Esophagus squamous epithelium (tissue), 5 donors: ENCODE measurements around the gene RNU1-2. TPM values are rescaled to one million over a fixed set of nuclear protein-coding genes. Genes with fewer than 3 reads are reported as not detected.
A peak's percentile ranks its signal among the peaks of the same experiment; 100 is the strongest.
"Not testable (repeated sequence)": the region's sequence is repeated elsewhere in the genome, so short reads cannot be mapped to it uniquely, and the experiment has no call there.

Experiments
- DNase-seq: peaks from one replicate; lab custom pipeline; 2025; lab: John Stamatoyannopoulos, UW
- H3K27ac ChIP-seq, 4 donors: fragments of 200-600 bp; sonication (generic); one replicate each; pipeline ENCODE4 v1.5.1; 2016 to 2019; ENCODE audit warnings: mild to moderate bottlenecking in 1 of 4
- H3K27me3 ChIP-seq, 4 donors: fragments of 200-600 bp; sonication (generic); 1 replicate in 3 of 4; 2 replicates in 1 of 4; pipeline versions ENCODE4 v1.5.1 to v1.6.0; 2017 to 2021; ENCODE audit warnings: antibody characterized with exemption in 1 of 4
- H3K36me3 ChIP-seq, 3 donors: fragments of 200-600 bp; sonication (generic); one replicate each; pipeline ENCODE4 v1.5.1; 2016 to 2019
- H3K4me1 ChIP-seq, 3 donors: fragments of 200-600 bp; sonication (generic); one replicate each; pipeline ENCODE4 v1.5.1; 2017 to 2019
- H3K4me3 ChIP-seq, 4 donors: fragments of 200-600 bp; sonication (generic); 1 replicate in 3 of 4; 2 replicates in 1 of 4; pipeline ENCODE4 v1.5.1; 2016 to 2019; ENCODE audit warnings: mild to moderate bottlenecking in 2 of 4, moderate library complexity in 1 of 4
- H3K9me3 ChIP-seq, 3 donors: fragments of 200-600 bp; sonication (generic); one replicate each; pipeline ENCODE4 v1.5.1; 2016 to 2019
- POLR2A ChIP-seq, 4 donors: fragments of 450-650 bp; IDR thresholded peaks; one replicate each; pipeline ENCODE4 v1.6.1; 2017; ENCODE audit warnings: antibody characterized with exemption in 4 of 4, mild to moderate bottlenecking in 4 of 4, moderate library complexity in 3 of 4
- WGBS, 2 donors: methylation state at CpG; one replicate each; pipeline ENCODE4 v1.1.5; 2018; 5-methylcytosine and 5-hydroxymethylcytosine counted together
- intact Hi-C: fragments of 100-400 bp; cut with DNase I; formaldehyde crosslinking; loops from one replicate; pipeline ENCODE4 v1.15.0; 2022
- total RNA-seq, 4 donors: library from RNA; depleted of rRNA; stranded (reverse); fragments of >200 nt; gene quantifications; one replicate each; pipeline ENCODE4 v1.1.0, GENCODE V29; 2016
- TF ChIP-seq, protein P1 (sequence below), 6 experiments: fragments of 450-650 bp in 4 of 6; fragments of 200-600 bp in 2 of 6; sonication (generic) in 2 of 6; IDR thresholded peaks; one replicate each; pipeline ENCODE4 v1.5.1; 2016 to 2019; ENCODE audit warnings: antibody characterized with exemption in 6 of 6, mild to moderate bottlenecking in 4 of 6, moderate library complexity in 4 of 6
- donor health status: DM: yes; HTN: yes; CAD: no.

The RNU1-2 gene
- total RNA-seq, 4 donors from 2014 or later, result under 0.01 TPM

DNA sequence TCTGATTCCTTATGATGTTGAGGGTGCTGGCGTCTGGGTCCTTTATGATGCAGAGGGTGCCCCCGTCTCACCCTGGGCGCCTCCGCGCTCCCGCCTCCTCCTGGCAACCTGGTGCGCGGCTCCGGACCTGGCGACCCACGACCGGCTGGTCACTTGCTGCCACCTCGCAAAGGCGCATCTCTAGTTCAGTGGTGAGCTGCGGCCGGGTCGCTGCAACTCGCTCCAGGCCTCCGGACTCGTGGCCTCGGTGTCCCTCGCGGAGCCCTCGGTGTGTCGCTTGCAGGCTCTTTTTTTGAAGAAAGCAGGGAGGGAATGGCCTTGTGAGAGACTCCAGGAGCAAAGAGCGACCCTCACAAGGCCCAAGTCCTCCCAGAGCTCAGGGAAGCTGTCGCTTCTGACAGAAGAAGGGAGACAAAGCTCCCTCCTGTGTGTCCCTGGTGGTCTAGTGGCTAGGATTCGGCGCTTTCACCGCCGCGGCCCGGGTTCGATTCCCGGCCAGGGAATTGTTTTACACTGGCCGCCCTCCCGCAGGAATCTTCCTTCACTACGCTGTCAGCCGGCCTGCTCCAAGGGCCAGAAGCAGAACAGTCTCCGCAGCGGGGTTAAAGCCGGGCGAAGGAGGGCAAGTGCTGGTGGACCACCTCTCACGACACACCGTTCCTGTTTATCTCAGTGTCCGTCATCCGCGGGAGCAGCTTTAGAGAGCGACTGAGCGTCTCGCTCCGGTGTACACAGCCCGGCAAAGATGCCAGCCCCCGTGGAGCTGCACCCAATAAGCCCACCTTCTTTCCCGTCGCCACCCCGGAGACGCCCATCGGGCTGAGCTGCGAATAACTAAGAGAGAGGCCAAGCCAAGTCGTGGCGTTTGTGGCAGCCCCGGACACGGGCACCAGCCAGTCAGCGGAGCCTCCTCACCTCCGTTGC is 23.4 kb upstream of the RNU1-2 start:
- H3K27me3 ChIP-seq, result peaks cover 0 to 70% (median 0%) of the 10 kb centered on the region in 4 donors

DNA sequence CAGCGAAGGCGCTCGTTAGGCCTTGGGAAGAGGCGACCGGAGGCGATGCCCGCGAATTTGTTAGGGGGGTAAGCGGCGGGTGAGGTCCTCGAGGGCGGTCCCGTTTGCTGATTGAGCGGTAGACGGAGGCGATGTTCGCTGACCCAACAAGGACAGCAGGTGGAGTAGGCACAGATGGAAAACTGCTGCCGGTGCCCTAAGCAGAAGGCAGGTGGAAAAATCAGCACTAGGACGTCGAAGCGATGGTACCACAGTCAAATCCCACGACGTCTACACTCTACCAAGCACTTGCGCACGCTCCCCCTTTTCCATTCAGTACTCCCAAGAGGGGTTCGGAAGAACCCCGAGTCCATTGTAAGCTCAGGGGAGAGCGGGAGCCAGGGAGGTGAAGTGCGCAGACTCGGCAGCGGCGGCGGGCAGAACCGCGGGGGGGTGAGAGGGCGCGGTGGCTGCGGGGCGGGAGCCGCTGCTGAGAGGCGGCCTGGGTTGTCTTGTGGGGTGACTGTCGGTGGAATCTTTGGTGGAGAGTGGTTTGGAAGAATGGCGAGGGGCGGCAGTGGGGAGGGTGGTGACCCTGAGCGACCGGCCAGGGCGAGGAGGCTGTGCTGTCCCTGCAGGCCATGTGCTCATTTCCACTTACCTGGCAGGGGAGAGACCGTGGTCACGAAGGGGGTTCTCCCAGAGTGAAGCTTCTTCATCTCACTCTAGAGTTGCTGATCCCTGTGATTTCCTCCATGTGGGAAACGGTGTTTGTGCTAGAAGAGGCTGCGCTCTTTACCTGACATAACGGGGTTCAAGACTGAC is 22.5 kb upstream of the RNU1-2 start:
- H3K36me3 ChIP-seq, DNase-seq, H3K27ac ChIP-seq, intact Hi-C loops, H3K9me3 ChIP-seq: not testable (repeated sequence)
- 15 to 29% methylated on average over 14 to 16 of the region's 52 CpGs for WGBS, 2 donors
- Histone ChIP-seq H3K4me1 (peaks cover 4 to 17% (median 4%) of the 10 kb centered on the region in 3 donors), H3K4me3 (peak overlapping the region in 3 of 4 donors; percentile 30 to 56 (median 34)), H3K27me3 (peaks cover 0 to 69% (median 0%) of the 10 kb centered on the region in 4 donors)

More for the DNA sequence above, 23.4 kb upstream of the RNU1-2 start:
- DNase-seq, H3K36me3 ChIP-seq, H3K9me3 ChIP-seq, intact Hi-C loops: not testable (repeated sequence)
- Histone ChIP-seq H3K4me1 (peaks cover 4 to 17% (median 4%) of the 10 kb centered on the region in 3 donors), H3K4me3 (peak overlapping the region in 3 of 4 donors; percentile 30 to 56 (median 34)), H3K27ac (peak overlapping the region in 1 of 4 donors; percentile 12)
- WGBS, 2 donors, result 24 to 42% methylated on average over 21 to 41 of the region's 66 CpGs

DNA sequence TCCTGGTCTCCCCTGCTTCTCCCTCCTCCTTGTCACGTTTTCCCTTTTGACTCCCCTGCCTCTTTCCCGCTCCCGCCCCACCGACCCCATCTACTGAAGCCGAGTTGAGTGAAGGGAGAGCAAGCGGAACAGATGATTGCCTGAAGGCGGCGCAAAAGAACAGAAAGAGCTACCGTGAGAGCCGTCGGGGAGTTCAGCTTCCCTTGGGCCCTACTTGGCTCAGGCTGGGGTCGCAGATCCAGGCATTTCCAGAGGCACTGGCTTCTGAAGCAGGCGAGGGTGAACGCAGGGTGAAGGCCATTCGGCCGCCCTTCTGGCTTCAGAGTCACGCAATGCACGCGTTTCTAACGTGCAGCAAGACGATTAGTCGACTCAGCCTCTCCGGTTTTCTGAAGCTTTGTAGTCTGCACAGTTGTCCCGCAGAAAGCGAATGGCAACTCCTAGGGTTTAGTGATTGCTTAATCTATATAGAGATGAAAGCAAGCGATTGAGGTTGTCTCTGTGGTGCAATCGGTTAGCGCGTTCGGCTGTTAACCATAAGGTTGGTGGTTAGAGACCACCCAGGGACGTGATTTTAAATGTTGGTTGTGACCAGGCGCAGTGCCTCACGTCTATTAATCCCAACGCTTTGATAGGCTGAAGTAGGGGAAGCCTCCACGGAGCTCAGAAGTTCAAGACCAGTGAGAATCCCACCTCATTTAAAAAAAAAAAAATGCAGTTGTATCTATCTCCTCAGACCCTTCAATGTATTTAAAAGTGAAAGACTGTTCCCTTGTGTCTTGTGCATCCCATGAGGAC is 20.6 kb upstream of the RNU1-2 start:
- intact Hi-C loops, H3K4me3 ChIP-seq, H3K27ac ChIP-seq, H3K36me3 ChIP-seq, H3K9me3 ChIP-seq, DNase-seq: not testable (repeated sequence)
- WGBS, 2 donors, result 38 to 54% methylated on average over 13 to 17 of the region's 35 CpGs
- H3K4me1 ChIP-seq, result peaks cover 4 to 17% (median 4%) of the 10 kb centered on the region in 3 donors
- H3K27me3 ChIP-seq, result peaks cover 0 to 74% (median 0%) of the 10 kb centered on the region in 4 donors

DNA sequence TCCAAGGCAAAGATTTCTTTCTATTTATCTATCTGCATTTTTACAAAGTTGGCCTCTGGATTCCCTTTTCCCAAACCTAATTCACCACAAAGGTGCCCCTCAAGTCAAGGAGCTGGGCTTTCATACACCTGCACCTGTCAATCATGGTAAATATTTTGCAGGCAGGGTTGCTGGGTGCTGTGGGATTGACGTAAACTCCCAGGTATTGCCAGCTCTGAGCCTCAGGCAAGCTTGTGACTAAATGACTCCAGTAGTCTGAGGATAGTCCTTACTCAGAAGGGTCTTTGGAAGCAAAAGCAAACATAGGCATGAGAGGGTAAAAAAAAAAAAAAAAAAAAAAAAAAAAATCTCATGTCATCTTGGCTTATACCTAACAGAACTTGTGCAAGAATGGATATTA is 14.0 kb upstream of the RNU1-2 start:
- DNase-seq, H3K36me3 ChIP-seq, intact Hi-C loops, H3K4me1 ChIP-seq, H3K27ac ChIP-seq, H3K4me3 ChIP-seq, H3K9me3 ChIP-seq: not testable (repeated sequence)
- WGBS, 2 donors, result 50 to 67% methylated on average over 1 of the region's 1 CpG
- peaks cover 0 to 49% (median 0%) of the 10 kb centered on the region in 4 donors for H3K27me3 ChIP-seq

DNA sequence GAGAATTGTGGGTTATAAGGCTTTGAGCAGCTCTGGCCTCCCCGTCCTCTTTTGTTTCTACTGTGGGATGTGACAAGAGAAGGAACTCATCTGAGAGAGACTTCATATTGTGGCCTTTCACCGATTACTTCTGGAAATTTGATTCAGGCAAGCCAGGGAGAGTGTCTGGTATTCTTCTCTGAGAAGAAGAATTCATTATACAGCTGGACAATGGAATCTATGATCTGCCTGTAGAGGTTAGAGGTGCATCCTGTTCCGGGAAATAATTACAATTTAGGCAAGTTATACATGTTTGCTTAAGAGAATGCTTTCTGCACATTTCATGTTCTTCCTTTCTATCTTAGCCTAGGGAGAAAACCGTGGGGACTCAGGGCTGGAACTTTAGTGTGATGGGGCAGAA is 12.8 kb upstream of the RNU1-2 start:
- 56 to 60% methylated on average over 4 of the region's 4 CpGs for WGBS, 2 donors
- intact Hi-C loops, result no loop called here
- no peaks in the 10 kb centered on the region for H3K9me3 ChIP-seq
- H3K27ac ChIP-seq, result no peak overlapping the region
- no peak for TF ChIP-seq POLR2A (IDR thresholded peaks at IDR 0.05)
- H3K4me3 ChIP-seq, result no peak overlapping the region
- no peaks in the 10 kb centered on the region for H3K36me3 ChIP-seq
- DNase-seq, result no peak
- H3K27me3 ChIP-seq, result peaks cover 0 to 44% (median 0%) of the 10 kb centered on the region in 4 donors
- H3K4me1 ChIP-seq, result no peaks in the 10 kb centered on the region

DNA sequence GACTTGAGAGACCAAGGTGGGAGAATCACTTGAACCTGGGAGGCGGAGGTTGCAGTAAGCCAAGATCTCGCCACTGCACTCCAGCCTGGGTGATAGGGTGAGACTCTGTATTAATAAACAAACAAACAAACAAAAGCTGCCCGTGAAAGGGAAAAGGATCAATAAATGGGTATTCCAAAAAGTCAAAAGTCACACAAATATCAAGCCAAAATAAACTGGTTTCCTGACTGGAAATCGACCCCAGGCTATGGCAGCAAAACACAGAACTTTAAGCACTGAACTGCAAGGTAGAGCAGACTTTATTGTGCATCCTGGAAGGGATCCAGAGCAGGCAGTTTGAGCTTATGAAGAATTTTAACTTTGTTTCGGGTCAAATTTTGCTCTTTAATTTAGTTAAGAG is 11.3 kb upstream of the RNU1-2 start:
- H3K4me3 ChIP-seq, H3K36me3 ChIP-seq, H3K9me3 ChIP-seq, intact Hi-C loops, DNase-seq, H3K27ac ChIP-seq: not testable (repeated sequence)
- Histone ChIP-seq H3K4me1 (peaks cover 0 to 11% (median under 1%) of the 10 kb centered on the region in 3 donors), H3K27me3 (peaks cover 0 to 36% (median 0%) of the 10 kb centered on the region in 4 donors)
- WGBS, 2 donors, result 74 to 80% methylated on average over 5 of the region's 5 CpGs

DNA sequence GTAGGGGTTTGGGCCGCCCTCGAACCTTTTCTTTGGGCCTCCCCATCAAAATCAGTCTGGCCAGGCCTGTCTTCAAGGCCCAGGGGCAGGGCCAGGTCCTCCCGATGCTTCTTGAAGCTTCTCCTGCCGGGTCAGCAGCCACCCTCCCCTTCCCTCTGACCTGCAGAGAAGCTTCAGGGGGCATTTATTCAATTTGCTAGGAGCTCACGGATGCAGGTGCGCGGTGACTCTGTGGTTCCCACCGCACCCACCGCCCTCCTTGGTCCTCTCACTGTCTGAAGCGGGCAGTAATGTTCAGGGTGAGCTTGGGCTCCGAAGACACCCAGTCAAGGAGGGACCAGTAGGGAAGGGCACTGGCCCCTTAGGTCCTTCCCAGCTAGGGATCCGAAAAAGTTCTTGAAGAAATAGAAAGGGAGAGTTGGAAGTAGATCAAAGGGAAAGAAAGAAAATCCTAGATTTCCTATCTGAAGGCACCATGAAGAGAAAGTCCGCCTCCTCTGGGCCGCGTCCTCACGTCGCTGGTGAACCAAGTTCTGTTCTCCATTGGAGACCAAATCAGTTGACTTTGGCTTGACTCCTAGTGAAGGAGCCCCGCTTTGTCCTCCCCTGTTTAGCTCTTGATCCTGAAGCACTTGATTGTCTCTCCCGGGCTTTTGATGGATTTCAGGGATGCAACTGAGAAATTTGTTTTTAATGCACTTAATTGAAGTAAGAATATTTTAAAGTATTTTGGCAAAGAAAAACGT is 8.7 kb upstream of the RNU1-2 start:
- H3K4me1 ChIP-seq, result peaks cover 0 to 17% (median 5%) of the 10 kb centered on the region in 3 donors
- WGBS, 2 donors, result 88 to 90% methylated on average over 20 of the region's 20 CpGs
- no peak for DNase-seq

More for the DNA sequence above, 8.7 kb upstream of the RNU1-2 start:
- intact Hi-C loops, result no loop called here
- Histone ChIP-seq H3K27ac (no peak overlapping the region), H3K36me3 (no peaks in the 10 kb centered on the region), H3K27me3 (peaks cover 0 to 18% (median 0%) of the 10 kb centered on the region in 4 donors), H3K4me3 (no peak overlapping the region), H3K9me3 (no peaks in the 10 kb centered on the region)
- no peak for TF ChIP-seq POLR2A (IDR thresholded peaks at IDR 0.05)
- TF ChIP-seq, protein P1, sequence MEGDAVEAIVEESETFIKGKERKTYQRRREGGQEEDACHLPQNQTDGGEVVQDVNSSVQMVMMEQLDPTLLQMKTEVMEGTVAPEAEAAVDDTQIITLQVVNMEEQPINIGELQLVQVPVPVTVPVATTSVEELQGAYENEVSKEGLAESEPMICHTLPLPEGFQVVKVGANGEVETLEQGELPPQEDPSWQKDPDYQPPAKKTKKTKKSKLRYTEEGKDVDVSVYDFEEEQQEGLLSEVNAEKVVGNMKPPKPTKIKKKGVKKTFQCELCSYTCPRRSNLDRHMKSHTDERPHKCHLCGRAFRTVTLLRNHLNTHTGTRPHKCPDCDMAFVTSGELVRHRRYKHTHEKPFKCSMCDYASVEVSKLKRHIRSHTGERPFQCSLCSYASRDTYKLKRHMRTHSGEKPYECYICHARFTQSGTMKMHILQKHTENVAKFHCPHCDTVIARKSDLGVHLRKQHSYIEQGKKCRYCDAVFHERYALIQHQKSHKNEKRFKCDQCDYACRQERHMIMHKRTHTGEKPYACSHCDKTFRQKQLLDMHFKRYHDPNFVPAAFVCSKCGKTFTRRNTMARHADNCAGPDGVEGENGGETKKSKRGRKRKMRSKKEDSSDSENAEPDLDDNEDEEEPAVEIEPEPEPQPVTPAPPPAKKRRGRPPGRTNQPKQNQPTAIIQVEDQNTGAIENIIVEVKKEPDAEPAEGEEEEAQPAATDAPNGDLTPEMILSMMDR (IDR thresholded peaks at IDR 0.05), result no peak
